ENCODE results near the gene ZNF90.

DNA sequence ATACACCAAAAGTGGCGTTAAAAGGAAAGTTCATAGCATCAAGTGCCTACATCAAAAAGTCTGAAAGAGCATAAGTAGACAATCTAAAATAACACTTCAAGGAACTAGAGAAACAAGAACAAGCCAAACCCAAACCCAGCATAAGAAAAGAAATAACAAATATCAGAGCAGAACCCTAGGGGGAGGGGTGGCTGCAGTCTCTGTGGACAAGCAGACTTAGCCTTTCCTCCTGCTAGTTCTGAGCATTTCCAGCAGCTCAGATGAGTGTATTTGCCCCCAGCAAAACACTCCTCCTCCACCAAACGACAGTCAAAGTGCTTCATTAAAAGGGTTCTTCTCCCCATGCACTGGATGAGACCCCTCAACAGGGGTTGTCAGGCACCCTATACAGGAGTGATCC, 7.1 kb upstream of the ZNF90 start:
- TF ChIP-seq, protein P1, sequence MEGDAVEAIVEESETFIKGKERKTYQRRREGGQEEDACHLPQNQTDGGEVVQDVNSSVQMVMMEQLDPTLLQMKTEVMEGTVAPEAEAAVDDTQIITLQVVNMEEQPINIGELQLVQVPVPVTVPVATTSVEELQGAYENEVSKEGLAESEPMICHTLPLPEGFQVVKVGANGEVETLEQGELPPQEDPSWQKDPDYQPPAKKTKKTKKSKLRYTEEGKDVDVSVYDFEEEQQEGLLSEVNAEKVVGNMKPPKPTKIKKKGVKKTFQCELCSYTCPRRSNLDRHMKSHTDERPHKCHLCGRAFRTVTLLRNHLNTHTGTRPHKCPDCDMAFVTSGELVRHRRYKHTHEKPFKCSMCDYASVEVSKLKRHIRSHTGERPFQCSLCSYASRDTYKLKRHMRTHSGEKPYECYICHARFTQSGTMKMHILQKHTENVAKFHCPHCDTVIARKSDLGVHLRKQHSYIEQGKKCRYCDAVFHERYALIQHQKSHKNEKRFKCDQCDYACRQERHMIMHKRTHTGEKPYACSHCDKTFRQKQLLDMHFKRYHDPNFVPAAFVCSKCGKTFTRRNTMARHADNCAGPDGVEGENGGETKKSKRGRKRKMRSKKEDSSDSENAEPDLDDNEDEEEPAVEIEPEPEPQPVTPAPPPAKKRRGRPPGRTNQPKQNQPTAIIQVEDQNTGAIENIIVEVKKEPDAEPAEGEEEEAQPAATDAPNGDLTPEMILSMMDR (conservative IDR thresholded peaks at IDR 0.05; ENCODE audit: low read depth, low read length) = no peak
- TF ChIP-seq EZH2 (IDR thresholded peaks at IDR 0.05; ENCODE audit: borderline replicate concordance, low read depth, low read length, poor library complexity, severe bottlenecking) = no peak

Measured in A673 (cell line).